LNCAP (cell line): Measurements from ENCODE around the gene XXYLT1.

ENCODE experiments used
- TF ChIP-seq, protein P1 (sequence below): fragments of 450-650 bp; IDR thresholded peaks from 2 replicates; pipeline ENCODE4 v1.5.1; 2017; ENCODE audit warnings: mild to moderate bottlenecking

The XXYLT1 gene

DNA sequence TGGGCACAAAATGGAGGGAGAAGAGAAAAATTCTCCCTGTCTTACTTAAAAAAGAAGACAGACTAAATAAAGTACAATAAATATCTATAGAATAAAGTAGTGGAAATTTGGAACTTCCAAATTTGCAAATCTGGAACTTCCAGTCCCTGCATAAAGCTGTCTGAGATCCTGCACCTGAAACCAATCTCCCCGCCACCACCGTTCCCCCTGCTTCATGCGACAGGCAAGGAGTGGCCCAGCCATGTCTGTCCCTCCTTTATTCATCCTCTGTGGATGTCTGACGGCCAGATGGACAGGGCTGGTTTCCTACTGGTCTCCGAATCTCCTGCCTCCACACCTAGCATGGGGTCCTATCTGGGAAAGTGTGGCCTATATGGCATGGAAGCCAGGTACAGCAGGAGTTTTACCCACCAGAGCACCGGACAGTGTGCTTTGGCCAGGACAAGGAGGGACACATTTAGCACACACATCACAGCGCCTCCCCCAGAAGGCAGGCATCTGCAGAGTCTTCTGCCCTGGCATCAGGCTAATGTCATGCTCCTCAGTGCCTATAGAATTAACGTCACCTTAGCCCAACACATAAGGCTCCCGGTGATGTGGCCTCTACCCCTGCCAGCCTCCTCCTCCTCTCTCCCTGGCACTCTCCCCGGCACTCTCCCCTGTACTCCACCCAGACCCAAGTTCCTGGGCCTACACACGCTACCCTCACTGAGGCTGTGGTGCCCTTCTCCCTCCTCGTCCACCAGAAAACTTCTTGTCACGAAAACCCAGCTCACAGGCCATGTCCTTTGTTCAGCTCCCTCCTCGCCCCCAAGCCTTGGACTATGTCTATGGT lies 170.8 kb downstream of the XXYLT1 start:
- TF ChIP-seq, protein P1, sequence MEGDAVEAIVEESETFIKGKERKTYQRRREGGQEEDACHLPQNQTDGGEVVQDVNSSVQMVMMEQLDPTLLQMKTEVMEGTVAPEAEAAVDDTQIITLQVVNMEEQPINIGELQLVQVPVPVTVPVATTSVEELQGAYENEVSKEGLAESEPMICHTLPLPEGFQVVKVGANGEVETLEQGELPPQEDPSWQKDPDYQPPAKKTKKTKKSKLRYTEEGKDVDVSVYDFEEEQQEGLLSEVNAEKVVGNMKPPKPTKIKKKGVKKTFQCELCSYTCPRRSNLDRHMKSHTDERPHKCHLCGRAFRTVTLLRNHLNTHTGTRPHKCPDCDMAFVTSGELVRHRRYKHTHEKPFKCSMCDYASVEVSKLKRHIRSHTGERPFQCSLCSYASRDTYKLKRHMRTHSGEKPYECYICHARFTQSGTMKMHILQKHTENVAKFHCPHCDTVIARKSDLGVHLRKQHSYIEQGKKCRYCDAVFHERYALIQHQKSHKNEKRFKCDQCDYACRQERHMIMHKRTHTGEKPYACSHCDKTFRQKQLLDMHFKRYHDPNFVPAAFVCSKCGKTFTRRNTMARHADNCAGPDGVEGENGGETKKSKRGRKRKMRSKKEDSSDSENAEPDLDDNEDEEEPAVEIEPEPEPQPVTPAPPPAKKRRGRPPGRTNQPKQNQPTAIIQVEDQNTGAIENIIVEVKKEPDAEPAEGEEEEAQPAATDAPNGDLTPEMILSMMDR = no peak

DNA sequence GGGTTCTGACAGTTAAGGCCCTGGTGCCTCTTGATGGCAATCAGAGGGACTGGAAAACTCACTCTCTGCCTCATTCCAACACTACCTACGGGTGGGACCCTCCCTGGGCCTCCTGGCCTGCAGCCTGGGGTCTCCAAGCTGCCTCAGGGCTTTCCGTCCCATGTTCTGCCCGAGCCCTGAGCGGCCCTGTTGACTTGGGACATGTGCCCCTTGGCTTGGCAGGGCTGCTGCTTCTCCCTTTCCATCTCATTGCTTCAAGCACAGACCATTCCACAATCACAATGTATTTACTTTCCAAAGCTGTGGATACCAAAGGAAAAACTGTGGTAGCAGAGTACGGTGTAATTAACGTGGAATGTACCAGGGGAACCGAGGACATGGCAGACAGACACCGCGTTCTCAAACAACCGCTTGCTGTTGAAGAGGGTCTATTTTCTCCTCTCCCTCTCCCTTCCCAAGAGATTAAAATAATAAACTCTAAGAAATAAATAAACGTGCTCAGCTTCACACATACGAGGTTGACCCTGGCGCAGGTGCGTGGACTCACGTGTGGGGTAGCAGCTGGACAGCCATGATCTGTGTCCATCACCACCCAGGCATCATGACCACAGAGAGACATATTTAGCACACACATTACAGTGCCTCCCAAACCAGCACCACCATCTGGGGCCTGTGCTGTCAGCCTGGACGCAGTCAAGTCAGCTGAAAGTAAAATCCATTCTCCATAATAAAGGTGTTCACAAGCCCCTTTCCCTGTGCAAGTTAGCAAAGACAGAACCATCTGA lies 172.0 kb downstream of the XXYLT1 start:
- TF ChIP-seq, protein P1 = no peak

DNA sequence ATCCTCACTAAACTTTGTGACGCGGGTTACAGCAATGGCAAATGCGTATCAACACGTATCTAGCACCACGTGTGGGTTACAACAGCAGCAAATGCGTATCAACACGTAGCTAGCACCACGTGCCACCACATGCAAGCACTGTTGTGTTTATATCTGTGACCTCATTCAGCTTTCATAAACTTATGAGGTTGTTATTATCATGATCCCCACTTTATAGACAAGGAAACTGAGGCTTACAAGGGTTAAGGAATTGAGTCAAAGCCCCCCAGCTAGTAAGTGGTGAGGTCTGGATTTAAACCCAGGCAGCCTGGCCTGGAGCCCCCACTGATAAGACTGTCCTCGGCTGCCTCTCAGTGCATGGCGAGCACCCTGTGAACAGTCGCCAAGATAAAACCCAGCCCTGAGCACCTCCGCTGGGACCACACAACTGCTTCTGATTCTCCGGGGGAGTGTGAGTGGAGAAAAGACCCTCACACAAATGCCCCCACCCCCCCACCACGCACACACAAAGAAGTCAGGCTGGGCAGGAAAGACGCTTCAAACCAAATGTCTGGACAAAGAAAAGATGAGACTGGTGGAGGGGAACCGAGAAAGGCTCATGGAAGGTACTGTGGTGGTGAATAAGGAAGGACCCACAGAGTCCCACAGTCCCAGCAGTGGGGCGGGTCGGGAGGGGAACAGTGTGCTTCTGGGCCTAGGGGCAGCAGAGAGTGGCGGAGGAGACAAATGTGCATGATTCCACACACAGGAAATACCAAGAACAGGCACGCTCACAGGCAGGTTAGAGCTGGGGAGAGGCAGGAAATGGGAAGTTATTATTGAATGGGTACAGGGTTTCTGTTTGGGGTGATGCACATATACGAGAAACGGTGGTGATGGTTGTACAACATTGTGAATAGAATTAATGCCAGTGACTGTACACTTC lies 173.4 kb downstream of the XXYLT1 start:
- TF ChIP-seq, protein P1 = no peak

DNA sequence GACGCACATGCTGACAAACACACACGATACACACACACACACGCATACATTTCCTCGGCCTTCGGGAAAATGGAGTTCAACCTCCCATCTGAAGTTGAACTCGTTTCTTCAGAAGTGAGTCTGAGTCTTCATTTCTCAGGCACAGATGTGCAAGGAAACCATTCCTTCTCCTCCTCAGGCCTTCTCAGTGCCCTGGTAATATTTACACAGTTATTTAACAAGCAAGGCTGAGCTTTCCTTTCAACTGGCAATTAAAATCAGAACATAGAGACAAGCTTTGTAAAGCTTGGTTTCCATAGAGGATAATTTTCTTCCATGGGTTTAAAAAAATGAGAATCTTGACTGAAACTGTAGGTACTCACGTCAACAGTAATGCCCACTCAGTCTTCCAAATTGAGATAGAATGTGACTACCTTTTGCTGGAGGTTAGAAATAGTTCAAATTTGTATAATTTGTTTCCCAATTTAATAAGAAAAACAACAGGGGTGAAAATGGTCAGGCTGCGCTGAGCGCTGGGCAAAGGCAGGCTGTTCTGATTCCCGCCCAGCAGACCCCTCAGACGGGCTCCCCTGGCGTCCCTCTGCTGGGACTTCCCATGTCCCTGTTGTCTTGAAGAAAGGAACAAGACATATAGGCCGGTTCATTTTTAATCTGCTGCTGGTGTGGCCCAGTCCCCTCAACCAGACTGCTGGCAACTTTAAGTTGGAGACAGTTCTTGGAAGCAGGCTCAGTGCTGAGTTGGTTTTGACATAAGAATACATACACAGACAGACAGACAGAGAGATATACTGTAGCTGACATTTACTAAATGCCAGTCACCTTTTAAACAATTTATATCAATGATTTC lies 174.3 kb downstream of the XXYLT1 start:
- TF ChIP-seq, protein P1 = no peak

DNA sequence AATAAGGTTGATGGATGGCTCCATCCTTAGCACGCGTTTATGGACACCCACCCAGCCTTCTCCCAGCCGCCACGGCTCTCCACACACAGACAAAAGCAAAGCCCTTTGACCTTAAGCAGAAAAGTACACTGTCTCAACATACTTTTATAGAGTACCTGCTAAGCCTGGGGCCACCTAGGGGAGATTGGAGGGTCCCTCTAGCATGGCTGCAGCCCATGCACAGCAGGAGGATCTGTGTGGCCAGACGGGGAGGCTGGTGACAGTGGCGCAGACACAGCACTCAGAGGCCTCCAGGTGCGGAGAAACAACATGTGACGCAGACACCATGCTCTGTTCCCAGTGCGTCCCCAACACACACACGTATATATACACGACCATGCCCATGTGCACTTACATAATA lies 174.9 kb downstream of the XXYLT1 start:
- TF ChIP-seq, protein P1 = no peak

DNA sequence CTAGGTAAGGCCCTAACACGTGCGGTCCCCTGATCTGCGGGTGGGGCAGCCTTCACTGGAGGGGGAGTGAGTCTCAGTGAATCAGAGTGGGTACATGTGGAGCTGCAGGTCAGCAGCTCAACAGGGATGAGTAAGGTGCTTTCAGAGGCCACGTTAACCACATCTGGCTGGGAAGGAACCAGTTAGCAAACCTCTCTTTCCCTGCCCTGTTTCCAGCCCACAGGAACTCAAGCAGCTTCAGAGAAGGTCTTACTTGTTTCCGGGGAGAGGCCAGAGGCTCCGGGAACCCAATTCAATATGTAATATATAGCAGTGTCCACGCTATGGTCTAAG lies 175.3 kb downstream of the XXYLT1 start:
- TF ChIP-seq, protein P1 = no peak
